ENCODE measurements around the gene TMEM229A. TPM values are rescaled to one million over a fixed set of nuclear protein-coding genes. Genes with fewer than 3 reads are reported as not detected.
"Not testable (repeated sequence)": the region's sequence is repeated elsewhere in the genome, so short reads cannot be mapped to it uniquely, and the experiment has no call there.

TMEM229A gene
- polyA plus RNA-seq, 1 donor (not counting 4 experiments of a cell fraction or from before 2014, with no cell fraction given), result not detected

GRCh38 chr7:124051681-124052377 lies 19.0 kb upstream of the TMEM229A start:
- H4K20me1 ChIP-seq (ENCODE audit: control insufficient read depth, extremely low read depth, insufficient read depth, low read length), result no peaks in the 10 kb centered on the region
- FAIRE-seq, result no peak
- H3K9me1 ChIP-seq (ENCODE audit: control insufficient read depth, extremely low read depth, insufficient read depth, low read length), result no peaks in the 10 kb centered on the region
- no peaks in the 10 kb centered on the region for H3K9me3 ChIP-seq (ENCODE audit: control insufficient read depth, low read depth, low read length)
- H3K36me3 ChIP-seq (ENCODE audit: control insufficient read depth in 2 of 2, extremely low read depth in 1 of 2, insufficient read depth in 2 of 2, low read length in 2 of 2), result no peaks in the 10 kb centered on the region
- no peaks in the 10 kb centered on the region for H3K79me2 ChIP-seq (ENCODE audit: control insufficient read depth, insufficient read depth, low read length)
- dilution Hi-C loops (cut with MboI; ENCODE audit: extremely low pct_ligation_motif_present, low sequenced_read_pairs), result no loop called here
- H3K4me3 ChIP-seq (ENCODE audit: control insufficient read depth in 2 of 3, extremely low read depth in 1 of 3, insufficient read depth in 2 of 3, low read depth in 1 of 3, low read length in 3 of 3), result no peak overlapping the region
- DNase-seq (ENCODE audit: low read depth, low spot score), result no peak
- TF ChIP-seq EZH2 (IDR thresholded peaks at IDR 0.05; ENCODE audit: low read length), result no peak
- TF ChIP-seq, protein P1, sequence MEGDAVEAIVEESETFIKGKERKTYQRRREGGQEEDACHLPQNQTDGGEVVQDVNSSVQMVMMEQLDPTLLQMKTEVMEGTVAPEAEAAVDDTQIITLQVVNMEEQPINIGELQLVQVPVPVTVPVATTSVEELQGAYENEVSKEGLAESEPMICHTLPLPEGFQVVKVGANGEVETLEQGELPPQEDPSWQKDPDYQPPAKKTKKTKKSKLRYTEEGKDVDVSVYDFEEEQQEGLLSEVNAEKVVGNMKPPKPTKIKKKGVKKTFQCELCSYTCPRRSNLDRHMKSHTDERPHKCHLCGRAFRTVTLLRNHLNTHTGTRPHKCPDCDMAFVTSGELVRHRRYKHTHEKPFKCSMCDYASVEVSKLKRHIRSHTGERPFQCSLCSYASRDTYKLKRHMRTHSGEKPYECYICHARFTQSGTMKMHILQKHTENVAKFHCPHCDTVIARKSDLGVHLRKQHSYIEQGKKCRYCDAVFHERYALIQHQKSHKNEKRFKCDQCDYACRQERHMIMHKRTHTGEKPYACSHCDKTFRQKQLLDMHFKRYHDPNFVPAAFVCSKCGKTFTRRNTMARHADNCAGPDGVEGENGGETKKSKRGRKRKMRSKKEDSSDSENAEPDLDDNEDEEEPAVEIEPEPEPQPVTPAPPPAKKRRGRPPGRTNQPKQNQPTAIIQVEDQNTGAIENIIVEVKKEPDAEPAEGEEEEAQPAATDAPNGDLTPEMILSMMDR (optimal IDR thresholded peaks at IDR 0.05 in 1 of 3, IDR thresholded peaks at IDR 0.05 in 1 of 3, conservative IDR thresholded peaks at IDR 0.05 in 1 of 3; ENCODE audit: extremely low read depth in 1 of 3, insufficient read depth in 2 of 3, low read length in 3 of 3), result no peak
- no peak overlapping the region for H2AFZ ChIP-seq (ENCODE audit: control insufficient read depth, low read length)
- no peaks in the 10 kb centered on the region for H3K4me1 ChIP-seq (ENCODE audit: control insufficient read depth, extremely low read depth, insufficient read depth, low read length)
- H3K27ac ChIP-seq (ENCODE audit: control insufficient read depth, insufficient read depth, low read length), result no peak overlapping the region
- H3K27me3 ChIP-seq (ENCODE audit: control insufficient read depth, extremely low read depth, insufficient read depth, low read length), result no peaks in the 10 kb centered on the region
- H3K9ac ChIP-seq (ENCODE audit: control insufficient read depth, extremely low read depth, insufficient read depth, low read length), result no peak overlapping the region
- no peak overlapping the region for H3K4me2 ChIP-seq (ENCODE audit: control insufficient read depth, extremely low read depth, insufficient read depth, low read depth, low read length)

DNA sequence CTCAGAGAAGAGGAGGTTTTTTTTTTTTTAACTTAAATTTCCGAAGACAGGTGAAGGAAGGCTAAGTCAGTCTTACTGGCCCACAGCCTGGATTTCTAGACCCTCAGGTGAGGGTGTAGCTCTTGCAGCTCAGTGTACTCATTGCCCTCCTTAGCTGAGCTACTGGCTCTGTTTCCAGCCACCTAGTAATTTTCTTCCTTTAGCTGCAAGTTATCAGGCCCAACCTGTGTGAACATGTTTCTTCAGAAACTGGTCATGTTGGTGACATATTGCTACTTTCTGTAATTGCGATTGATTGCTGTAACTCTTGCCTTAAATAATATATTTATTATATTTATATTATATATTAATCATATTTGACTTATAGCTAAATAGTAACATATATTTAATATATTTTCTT lies 10.0 kb upstream of the TMEM229A start:
- DNase-seq (ENCODE audit: low read depth, low spot score) (no peak), FAIRE-seq (no peak)
- no peaks in the 10 kb centered on the region for H3K4me1 ChIP-seq (ENCODE audit: control insufficient read depth, extremely low read depth, insufficient read depth, low read length)
- H3K36me3 ChIP-seq (ENCODE audit: control insufficient read depth in 2 of 2, extremely low read depth in 1 of 2, insufficient read depth in 2 of 2, low read length in 2 of 2), result no peaks in the 10 kb centered on the region
- H3K79me2 ChIP-seq (ENCODE audit: control insufficient read depth, insufficient read depth, low read length), result no peaks in the 10 kb centered on the region
- no peak overlapping the region for H3K4me3 ChIP-seq (ENCODE audit: control insufficient read depth in 2 of 3, extremely low read depth in 1 of 3, insufficient read depth in 2 of 3, low read depth in 1 of 3, low read length in 3 of 3)
- H3K9ac ChIP-seq (ENCODE audit: control insufficient read depth, extremely low read depth, insufficient read depth, low read length), result no peak overlapping the region
- H3K9me1 ChIP-seq (ENCODE audit: control insufficient read depth, extremely low read depth, insufficient read depth, low read length), result no peaks in the 10 kb centered on the region
- no peaks in the 10 kb centered on the region for H3K9me3 ChIP-seq (ENCODE audit: control insufficient read depth, low read depth, low read length)
- no peak overlapping the region for H2AFZ ChIP-seq (ENCODE audit: control insufficient read depth, low read length)
- no peaks in the 10 kb centered on the region for H3K27me3 ChIP-seq (ENCODE audit: control insufficient read depth, extremely low read depth, insufficient read depth, low read length)
- H3K4me2 ChIP-seq (ENCODE audit: control insufficient read depth, extremely low read depth, insufficient read depth, low read depth, low read length), result no peak overlapping the region
- H3K27ac ChIP-seq (ENCODE audit: control insufficient read depth, insufficient read depth, low read length), result no peak overlapping the region
- no peak for TF ChIP-seq EZH2 (IDR thresholded peaks at IDR 0.05; ENCODE audit: low read length)
- dilution Hi-C loops (cut with MboI; ENCODE audit: extremely low pct_ligation_motif_present, low sequenced_read_pairs), result no loop called here
- H4K20me1 ChIP-seq (ENCODE audit: control insufficient read depth, extremely low read depth, insufficient read depth, low read length), result no peaks in the 10 kb centered on the region

- Histone ChIP-seq H3K36me3 (ENCODE audit: control insufficient read depth in 2 of 2, extremely low read depth in 1 of 2, insufficient read depth in 2 of 2, low read length in 2 of 2) (no peaks in the 10 kb centered on the region), H3K4me2 (ENCODE audit: control insufficient read depth, extremely low read depth, insufficient read depth, low read depth, low read length) (no peak overlapping the region), H4K20me1 (ENCODE audit: control insufficient read depth, extremely low read depth, insufficient read depth, low read length) (no peaks in the 10 kb centered on the region), H3K4me1 (ENCODE audit: control insufficient read depth, extremely low read depth, insufficient read depth, low read length) (no peaks in the 10 kb centered on the region), H2AFZ (ENCODE audit: control insufficient read depth, low read length) (no peak overlapping the region), H3K27ac (ENCODE audit: control insufficient read depth, insufficient read depth, low read length) (no peak overlapping the region), H3K9ac (ENCODE audit: control insufficient read depth, extremely low read depth, insufficient read depth, low read length) (no peak overlapping the region), H3K9me3 (ENCODE audit: control insufficient read depth, low read depth, low read length) (no peaks in the 10 kb centered on the region), H3K9me1 (ENCODE audit: control insufficient read depth, extremely low read depth, insufficient read depth, low read length) (no peaks in the 10 kb centered on the region), H3K4me3 (ENCODE audit: control insufficient read depth in 2 of 3, extremely low read depth in 1 of 3, insufficient read depth in 2 of 3, low read depth in 1 of 3, low read length in 3 of 3) (no peak overlapping the region), H3K79me2 (ENCODE audit: control insufficient read depth, insufficient read depth, low read length) (no peaks in the 10 kb centered on the region), H3K27me3 (ENCODE audit: control insufficient read depth, extremely low read depth, insufficient read depth, low read length) (no peaks in the 10 kb centered on the region)
- dilution Hi-C loops (cut with MboI; ENCODE audit: extremely low pct_ligation_motif_present, low sequenced_read_pairs), result no loop called here
- DNase-seq (ENCODE audit: low read depth, low spot score) (no peak), FAIRE-seq (no peak)
- no peak for TF ChIP-seq EZH2 (IDR thresholded peaks at IDR 0.05; ENCODE audit: low read length)
- TF ChIP-seq, protein P1 (optimal IDR thresholded peaks at IDR 0.05 in 1 of 3, IDR thresholded peaks at IDR 0.05 in 1 of 3, conservative IDR thresholded peaks at IDR 0.05 in 1 of 3; ENCODE audit: extremely low read depth in 1 of 3, insufficient read depth in 2 of 3, low read length in 3 of 3), result no peak
Observed at GRCh38 chr7:124041439-124041838, 8.6 kb upstream of the TMEM229A start.

DNA sequence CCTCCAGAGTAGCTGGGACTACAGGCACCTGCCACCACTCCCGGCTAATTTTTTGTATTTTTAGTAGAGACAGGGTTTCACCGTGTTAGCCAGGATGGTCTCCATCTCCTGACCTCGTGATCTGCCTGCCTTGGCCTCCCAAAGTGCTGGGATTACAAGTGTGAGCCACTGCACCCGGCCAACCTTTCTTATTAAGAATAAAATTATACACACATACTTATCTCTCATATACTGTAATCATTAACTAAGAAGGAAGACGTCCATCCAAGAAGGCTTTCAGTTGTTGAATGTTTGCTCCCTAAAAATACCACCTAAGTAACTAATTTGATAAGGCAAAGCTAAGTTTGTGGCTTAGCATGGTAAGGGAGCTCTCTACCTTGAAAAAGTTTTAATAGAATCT lies 5.0 kb upstream of the TMEM229A start:
- H3K4me2 ChIP-seq (ENCODE audit: control insufficient read depth, extremely low read depth, insufficient read depth, low read depth, low read length); H3K36me3 ChIP-seq (ENCODE audit: control insufficient read depth in 2 of 2, extremely low read depth in 1 of 2, insufficient read depth in 2 of 2, low read length in 2 of 2); H3K4me3 ChIP-seq (ENCODE audit: control insufficient read depth in 2 of 3, extremely low read depth in 1 of 3, insufficient read depth in 2 of 3, low read depth in 1 of 3, low read length in 3 of 3); H3K27ac ChIP-seq (ENCODE audit: control insufficient read depth, insufficient read depth, low read length); FAIRE-seq; DNase-seq (ENCODE audit: low read depth, low spot score); H3K79me2 ChIP-seq (ENCODE audit: control insufficient read depth, insufficient read depth, low read length); H3K9me3 ChIP-seq (ENCODE audit: control insufficient read depth, low read depth, low read length); H3K9ac ChIP-seq (ENCODE audit: control insufficient read depth, extremely low read depth, insufficient read depth, low read length); dilution Hi-C loops (cut with MboI; ENCODE audit: extremely low pct_ligation_motif_present, low sequenced_read_pairs); H3K9me1 ChIP-seq (ENCODE audit: control insufficient read depth, extremely low read depth, insufficient read depth, low read length); H3K4me1 ChIP-seq (ENCODE audit: control insufficient read depth, extremely low read depth, insufficient read depth, low read length); H2AFZ ChIP-seq (ENCODE audit: control insufficient read depth, low read length); H4K20me1 ChIP-seq (ENCODE audit: control insufficient read depth, extremely low read depth, insufficient read depth, low read length): not testable (repeated sequence)
- peaks cover 17% of the 10 kb centered on the region for H3K27me3 ChIP-seq (ENCODE audit: control insufficient read depth, extremely low read depth, insufficient read depth, low read length)
